HG03175 (cell line): Measurements from ENCODE around the gene HOXD8.

Experiments
- ATAC-seq: cut with Tn5 transposase; IDR thresholded peaks from one replicate; pipeline ENCODE4 v1.9.1; 2021; ENCODE audit warnings: mild to moderate bottlenecking, moderate library complexity; ENCODE audit not compliant: unreplicated experiment

Gene HOXD8

DNA sequence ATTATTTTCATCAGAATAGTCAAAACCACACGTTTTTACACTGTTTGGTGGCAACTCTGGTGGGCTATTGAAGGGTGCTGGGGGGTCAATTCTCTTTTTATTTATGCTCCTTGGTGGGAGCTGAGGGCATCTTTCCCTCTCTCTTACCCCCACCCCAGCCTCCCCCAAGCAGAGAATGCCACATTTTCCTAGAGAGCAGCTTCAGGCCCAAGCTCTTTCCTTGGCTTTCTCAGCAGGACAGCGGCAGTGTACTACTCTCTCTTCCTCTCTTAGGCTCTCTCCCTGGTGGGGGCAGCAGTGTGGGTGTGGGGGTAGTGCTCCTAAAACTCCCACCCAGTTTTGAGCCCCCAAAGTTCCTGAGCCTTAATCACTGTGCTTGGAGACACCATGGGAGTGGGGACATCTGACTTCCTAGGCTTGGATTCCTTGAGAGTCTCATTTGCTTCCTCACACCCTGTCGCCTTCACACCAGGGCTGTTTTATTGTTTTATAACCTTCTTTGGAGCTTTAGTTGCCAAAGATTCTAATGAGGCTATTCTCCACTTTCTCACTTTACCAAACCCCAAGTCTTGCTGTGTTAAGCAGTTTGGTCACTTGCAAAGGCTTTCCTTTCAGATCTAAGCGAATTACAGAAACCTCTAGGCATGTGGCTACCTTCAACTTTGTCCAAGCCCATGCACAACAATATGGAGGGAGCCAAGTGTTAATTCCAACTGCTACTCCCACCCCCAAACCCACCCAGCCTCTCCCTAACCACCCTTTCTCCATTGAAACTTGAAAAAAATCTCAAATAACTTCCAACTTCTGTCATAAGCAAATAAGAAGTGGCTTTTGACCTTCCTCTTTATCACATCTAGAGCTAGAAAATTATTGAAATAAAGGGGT, 15.8 kb downstream of the HOXD8 start:
- ATAC-seq: no peak

DNA sequence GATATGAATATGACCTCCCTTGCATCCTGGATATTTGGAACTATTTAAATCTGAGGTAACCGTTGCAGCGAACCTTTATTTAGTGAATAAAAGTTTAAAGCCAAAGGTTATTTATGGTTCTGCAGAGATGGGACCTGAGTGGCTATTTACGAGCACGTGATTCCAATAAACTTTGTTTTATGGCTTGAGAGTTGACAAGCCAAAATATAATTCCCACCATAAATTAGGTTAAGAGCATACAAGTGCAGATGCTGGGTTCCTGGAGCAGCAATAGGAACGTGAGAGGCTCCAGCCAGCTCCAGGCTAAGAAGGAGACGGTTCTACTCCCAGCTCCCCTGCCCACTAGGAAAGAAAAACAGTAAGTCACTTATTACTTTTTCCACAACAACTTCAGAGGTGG, 16.6 kb downstream of the HOXD8 start:
- no peak for ATAC-seq

GRCh38 chr2:176146645-176147044, 17.1 kb downstream of the HOXD8 start:
- no peak for ATAC-seq

GRCh38 chr2:176147210-176147799, 17.8 kb downstream of the HOXD8 start:
- ATAC-seq: no peak

- no peak for ATAC-seq
Measured at GRCh38 chr2:176147800-176148496, 18.4 kb downstream of the HOXD8 start.

DNA sequence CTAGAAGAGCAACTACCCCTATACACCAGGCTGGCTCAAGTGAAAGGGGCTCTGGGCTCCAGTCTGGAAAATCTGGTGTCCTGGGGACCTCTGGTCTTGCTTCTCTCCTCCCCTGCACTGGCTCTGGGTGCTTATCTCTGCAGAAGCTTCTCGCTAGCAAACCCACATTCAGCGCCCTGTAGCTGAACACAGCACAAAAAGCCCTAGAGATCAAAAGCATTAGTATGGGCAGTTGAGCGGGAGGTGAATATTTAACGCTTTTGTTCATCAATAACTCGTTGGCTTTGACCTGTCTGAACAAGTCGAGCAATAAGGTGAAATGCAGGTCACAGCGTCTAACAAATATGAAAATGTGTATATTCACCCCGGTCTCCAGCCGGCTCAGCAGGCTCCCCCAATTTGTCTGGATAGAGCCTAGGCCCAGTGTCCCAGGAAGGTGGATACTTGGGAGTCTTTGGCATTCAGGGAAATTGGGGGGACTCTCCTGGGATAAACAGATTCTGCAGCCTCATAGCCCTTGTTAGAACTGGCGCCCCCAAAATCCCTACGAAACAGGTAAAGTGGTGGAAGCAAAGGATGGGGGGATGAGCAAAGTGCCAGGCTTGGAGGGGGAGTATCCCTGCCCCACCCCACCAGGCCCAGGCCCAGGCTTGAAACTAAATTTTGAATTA, 19.4 kb downstream of the HOXD8 start:
- no peak for ATAC-seq

GRCh38 chr2:176149481-176149938, 20.0 kb downstream of the HOXD8 start:
- no peak for ATAC-seq

- no peak for ATAC-seq
Measured at GRCh38 chr2:176149939-176150583, 20.6 kb downstream of the HOXD8 start.

DNA sequence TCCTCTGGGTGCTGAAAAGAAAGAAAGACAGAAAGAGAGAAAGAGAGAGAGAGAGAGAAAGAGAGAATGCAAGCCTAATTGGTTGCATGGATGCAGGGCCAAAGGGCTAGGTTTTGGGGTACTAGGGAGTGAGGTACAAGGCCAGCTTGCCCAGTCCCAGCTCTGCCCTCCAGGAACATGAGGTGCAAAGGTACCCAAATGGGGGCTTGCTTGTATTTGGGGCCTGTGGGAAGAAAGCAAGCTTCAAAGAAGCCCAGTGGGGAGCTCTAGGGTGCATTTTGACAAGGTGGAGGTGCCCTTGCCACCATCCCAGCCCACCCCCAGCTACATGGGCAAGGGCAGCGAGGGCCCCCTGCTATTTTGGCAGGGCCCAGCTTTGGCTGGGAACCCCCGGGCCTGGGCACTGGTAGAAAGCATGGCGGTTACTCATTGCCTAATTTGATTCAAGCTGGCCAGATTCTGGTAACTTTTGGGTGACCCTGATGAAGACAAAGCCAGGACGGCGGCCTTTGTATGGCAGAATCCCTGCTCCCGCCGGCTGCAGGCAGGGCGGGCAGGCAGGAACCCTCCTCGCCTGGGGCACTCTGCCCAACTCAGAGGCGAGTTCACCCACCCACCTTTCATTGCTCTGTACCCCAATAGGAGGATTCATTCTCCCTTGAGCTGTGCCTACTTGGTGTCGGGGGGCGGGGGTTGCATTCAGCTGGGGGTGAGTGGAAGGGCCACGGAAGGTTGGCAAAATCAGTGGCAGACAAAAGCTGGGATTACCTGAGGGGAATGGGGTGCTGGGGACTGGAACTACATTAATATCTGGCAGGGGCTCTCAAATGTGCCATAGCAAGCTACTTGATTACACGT, 21.3 kb downstream of the HOXD8 start:
- ATAC-seq: no peak

DNA sequence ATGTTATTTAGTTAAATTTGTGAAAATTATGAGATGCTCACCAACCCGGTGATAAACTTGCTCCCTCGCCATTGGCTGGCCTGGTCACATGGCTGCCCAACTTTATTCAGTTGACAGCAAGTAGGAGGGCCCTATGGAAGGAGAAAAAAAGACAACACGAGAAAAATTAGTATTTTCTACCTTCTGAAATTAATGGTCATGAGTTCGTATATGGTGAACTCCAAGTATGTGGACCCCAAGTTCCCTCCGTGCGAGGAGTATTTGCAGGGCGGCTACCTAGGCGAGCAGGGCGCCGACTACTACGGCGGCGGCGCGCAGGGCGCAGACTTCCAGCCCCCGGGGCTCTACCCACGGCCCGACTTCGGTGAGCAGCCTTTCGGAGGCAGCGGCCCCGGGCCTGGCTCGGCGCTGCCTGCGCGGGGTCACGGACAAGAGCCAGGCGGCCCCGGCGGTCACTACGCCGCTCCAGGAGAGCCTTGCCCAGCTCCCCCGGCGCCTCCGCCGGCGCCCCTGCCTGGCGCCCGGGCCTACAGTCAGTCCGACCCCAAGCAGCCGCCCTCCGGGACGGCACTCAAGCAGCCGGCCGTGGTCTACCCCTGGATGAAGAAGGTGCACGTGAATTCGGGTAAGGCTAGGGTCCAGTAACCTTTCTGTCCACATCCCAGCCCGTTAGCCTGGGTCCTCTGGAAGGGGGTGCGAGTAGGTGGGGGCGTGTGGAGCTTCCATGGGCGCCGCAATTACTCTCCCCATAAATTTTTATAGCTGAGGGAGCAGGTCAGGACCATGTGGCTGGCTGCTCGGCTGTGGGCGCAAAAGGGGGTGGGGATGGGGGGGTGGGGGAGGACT, 22.2 kb downstream of the HOXD8 start, which contains the start of gene HOXD4:
Gene HOXD4 (plus strand): TSS at position 109 of the 846 bp plus-strand sequence. CDS start 84 bp downstream, at position 193.
- ATAC-seq: no peak

DNA sequence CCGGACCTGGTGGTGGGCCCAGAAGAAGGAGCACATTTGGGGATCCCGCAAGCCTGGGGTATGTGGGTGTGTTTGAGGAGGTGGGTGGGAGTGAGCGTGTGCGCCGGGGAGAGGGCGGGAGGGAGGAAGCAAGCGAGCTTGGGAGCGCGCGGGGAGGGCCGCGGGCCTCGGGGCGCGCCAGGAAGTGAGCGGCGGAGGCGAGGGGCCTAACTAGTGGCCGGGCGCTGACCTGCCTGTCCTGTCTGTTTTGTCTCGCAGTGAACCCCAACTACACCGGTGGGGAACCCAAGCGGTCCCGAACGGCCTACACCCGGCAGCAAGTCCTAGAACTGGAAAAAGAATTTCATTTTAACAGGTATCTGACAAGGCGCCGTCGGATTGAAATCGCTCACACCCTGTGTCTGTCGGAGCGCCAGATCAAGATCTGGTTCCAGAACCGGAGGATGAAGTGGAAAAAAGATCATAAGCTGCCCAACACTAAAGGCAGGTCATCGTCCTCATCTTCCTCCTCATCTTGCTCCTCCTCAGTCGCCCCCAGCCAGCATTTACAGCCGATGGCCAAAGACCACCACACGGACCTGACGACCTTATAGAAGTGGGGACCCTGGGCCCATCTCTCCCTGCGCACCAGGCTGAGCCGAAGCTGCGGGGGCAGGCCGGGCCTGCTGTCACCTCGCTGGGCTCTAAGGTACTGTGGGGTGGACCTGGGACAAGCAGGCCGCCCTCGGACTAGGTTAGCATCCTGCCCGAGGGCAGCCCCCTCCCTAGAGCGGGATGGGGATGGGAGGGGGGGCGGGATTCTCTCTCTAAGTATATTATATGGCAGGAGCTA, 23.1 kb downstream of the HOXD8 start:
- no peak for ATAC-seq

- ATAC-seq: no peak
Measured at GRCh38 chr2:176154576-176155252, 25.2 kb downstream of the HOXD8 start.

DNA sequence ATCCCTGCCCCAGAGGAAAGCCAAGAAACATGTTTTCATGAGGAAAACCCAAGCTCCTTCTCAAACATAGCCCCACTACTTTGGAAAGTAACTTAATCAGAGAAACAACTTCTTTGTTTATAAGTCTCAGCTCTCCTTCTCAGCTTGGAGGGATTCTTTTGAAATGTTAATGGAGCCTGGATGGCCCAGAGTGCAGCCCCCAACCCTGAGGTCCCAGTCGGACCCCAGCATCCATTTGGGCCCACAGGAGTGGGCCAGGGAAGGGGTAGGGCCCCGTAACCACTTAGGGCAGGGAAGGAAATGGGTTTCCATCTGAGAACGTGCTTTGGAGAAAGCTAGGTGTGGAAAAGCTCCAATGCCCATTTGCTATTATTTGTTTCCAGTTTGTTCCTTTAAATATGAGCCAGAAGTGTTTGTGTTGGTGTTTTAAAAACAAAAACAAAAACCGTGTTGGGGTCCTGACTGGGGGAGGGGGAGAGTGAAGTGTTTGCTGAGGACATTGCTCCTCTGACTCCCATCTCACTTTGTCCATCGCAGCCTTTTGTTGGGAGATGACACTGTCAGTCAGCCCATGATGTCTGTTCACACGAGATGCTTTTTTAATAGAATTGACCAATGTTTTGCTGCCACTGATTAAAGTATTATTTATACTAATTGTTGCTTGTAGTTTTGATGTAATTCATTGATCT, 26.0 kb downstream of the HOXD8 start:
- no peak for ATAC-seq

GRCh38 chr2:176156301-176156806, 26.8 kb downstream of the HOXD8 start:
- no peak for ATAC-seq

DNA sequence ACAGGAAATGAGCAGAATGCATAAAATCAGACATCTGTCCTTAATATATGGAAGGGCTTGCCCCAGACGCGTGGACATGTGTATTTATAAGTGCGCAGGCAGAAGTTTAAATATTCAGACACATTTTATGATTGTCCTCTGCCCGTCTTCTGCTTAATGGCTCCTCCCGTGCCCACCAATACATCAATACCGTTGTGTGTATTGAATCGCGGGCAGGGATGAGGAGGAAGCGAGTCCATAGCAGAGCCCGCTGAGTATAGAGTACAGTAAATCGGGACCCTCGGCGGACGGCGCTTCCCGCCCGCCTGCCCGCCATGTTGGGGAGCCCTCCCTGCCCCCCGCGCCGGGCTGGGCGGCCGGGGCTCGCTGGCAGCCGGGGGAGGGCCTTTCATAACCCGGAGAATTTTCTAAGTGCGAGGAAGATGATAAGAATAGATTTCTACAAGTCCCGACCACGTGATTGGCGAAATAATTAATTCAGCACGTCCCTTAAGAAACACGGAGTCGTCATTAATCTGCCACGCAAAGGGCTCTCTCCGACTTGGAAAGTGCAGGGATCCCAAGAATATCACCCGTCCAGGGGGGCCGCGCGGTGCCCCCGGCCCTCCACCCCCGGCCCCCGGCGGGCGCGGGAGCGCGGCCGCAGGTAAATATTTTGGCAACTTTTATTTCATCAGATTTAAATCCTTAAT, 27.4 kb downstream of the HOXD8 start, which contains the start of gene HOXD3:
Gene HOXD3 (plus strand): TSS at position 501 of the 692 bp plus-strand sequence. CDS start 11,808 bp downstream, outside the sequence.
- ATAC-seq: no peak
